HL-60 (cell line): ENCODE data around the gene PEX26.
"Not testable (repeated sequence)": the region's sequence is repeated elsewhere in the genome, so short reads cannot be mapped to it uniquely, and the experiment has no call there.

ENCODE experiments used
- DNase-seq, 2 experiments: peaks; one replicate each; pipeline ENCODE4 v3.0.0-alpha.2; 2010 to 2020; ENCODE audit warnings: low read depth in 1 of 2, low spot score in 1 of 2
- H3K27ac ChIP-seq: fragments of 250-450 bp; sonication (Bioruptor Pico); replicated peaks from 2 replicates; pipeline ENCODE4 v1.5.1; 2020; ENCODE audit warnings: mild to moderate bottlenecking, moderate library complexity
- H3K27me3 ChIP-seq: fragments of 250-450 bp; sonication (Bioruptor Pico); 2 replicates; pipeline ENCODE4 v1.5.1; 2021; ENCODE audit warnings: mild to moderate bottlenecking, moderate library complexity; ENCODE audit not compliant: insufficient read depth, poor library complexity, severe bottlenecking
- H3K4me3 ChIP-seq: replicated peaks from 2 replicates; pipeline ENCODE4 v1.5.1; 2011; ENCODE audit warnings: mild to moderate bottlenecking, control low read depth, low read length; ENCODE audit not compliant: insufficient read depth
- CTCF ChIP-seq: IDR thresholded peaks from one replicate; pipeline ENCODE4 v1.5.1; 2011; ENCODE audit warnings: low read length, control low read depth, inconsistent platforms; ENCODE audit not compliant: insufficient read depth
- GABPA ChIP-seq: IDR thresholded peaks from 2 replicates; pipeline ENCODE4 v1.6.1; 2012; ENCODE audit warnings: low read depth
- POLR2AphosphoS5 ChIP-seq: IDR thresholded peaks from 2 replicates; pipeline ENCODE4 v1.6.1; 2012; ENCODE audit warnings: low read depth
- REST ChIP-seq: IDR thresholded peaks from 2 replicates; pipeline ENCODE4 v1.6.1; 2012; ENCODE audit warnings: low read depth; ENCODE audit not compliant: insufficient replicate concordance
- SPI1 ChIP-seq: IDR thresholded peaks from 2 replicates; pipeline ENCODE4 v1.6.1; 2012; ENCODE audit warnings: low read depth, mild to moderate bottlenecking, borderline replicate concordance

Gene PEX26

GRCh38 chr22:18034076-18034475 is 43.7 kb upstream of the PEX26 start:
- H3K27me3 ChIP-seq: no peaks in the 10 kb centered on the region
- H3K4me3 ChIP-seq: no peak overlapping the region
- no peak overlapping the region for H3K27ac ChIP-seq
- no peak for DNase-seq
- TF ChIP-seq POLR2AphosphoS5: no peak
- TF ChIP-seq CTCF: no peak
- no peak for TF ChIP-seq SPI1
- TF ChIP-seq REST: no peak
- no peak for TF ChIP-seq GABPA

- Histone ChIP-seq H3K27me3 (no peaks in the 10 kb centered on the region), H3K27ac (no peak overlapping the region), H3K4me3 (no peak overlapping the region)
- DNase-seq: no peak
- TF ChIP-seq CTCF (no peak), SPI1 (no peak), GABPA (no peak), REST (no peak), POLR2AphosphoS5 (no peak)
Measured at GRCh38 chr22:18035751-18036150, 42.0 kb upstream of the PEX26 start.

GRCh38 chr22:18040898-18041297 is 36.9 kb upstream of the PEX26 start:
- H3K4me3 ChIP-seq, DNase-seq, H3K27ac ChIP-seq, H3K27me3 ChIP-seq: not testable (repeated sequence)

GRCh38 chr22:18042685-18043084 is 35.1 kb upstream of the PEX26 start:
- Histone ChIP-seq H3K27ac (no peak overlapping the region), H3K4me3 (no peak overlapping the region), H3K27me3 (no peaks in the 10 kb centered on the region)
- TF ChIP-seq GABPA (no peak), POLR2AphosphoS5 (no peak), REST (no peak), CTCF (no peak), SPI1 (no peak)
- DNase-seq: no peak
